HG03108 (cell line): ENCODE results near the gene DDA1.
"Not testable (repeated sequence)": the region's sequence is repeated elsewhere in the genome, so short reads cannot be mapped to it uniquely, and the experiment has no call there.

Experiments used
- ATAC-seq: cut with Tn5 transposase; IDR thresholded peaks from one replicate; pipeline ENCODE4 v1.9.1; 2021; ENCODE audit warnings: moderate library complexity; ENCODE audit not compliant: unreplicated experiment

DDA1 gene

DNA sequence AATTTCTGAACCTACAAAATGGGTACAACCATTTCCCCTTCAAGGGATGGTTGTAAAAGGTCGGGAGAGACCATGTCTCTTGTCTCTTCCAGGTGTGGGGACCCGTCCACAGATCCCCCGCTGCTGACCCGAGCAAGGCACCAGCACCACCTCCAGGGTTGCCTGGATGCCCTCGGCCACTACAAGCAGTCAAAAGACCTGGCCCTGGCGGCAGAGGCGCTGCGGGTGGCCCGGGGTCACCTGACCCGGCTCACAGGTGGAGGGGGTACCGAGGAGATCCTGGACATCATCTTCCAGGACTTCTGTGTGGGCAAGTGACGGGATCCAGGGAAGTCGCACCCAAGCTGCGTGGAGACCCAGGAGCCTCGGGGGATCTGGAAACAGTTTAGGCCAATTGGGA is 32.0 kb downstream of the DDA1 start:
- no peak for ATAC-seq

DNA sequence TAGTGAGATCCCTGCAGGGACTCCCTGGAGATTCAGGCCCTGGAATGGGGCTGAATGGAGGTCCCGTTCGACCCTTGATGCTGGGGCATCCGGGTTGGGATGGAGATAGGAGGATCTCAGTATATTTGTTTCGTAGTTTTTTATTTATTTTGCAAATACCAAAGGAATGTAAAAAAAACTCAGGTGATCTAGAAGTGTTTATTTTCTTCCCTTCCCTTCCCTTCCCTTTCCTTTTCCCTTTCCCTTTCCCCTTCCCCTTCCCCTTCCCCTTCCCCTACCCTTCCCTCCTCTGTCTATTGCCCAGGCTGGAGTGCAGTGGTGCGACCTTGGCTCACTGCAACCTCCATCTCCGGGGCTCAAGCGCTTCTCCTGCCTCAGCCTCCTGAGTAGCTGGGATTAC is 32.5 kb downstream of the DDA1 start:
- no peak for ATAC-seq

- peak; percentile 59 for ATAC-seq
Measured at GRCh38 chr19:17346109-17346671, 36.8 kb downstream of the DDA1 start.

- no peak for ATAC-seq
Measured at GRCh38 chr19:17347361-17347760, 38.0 kb downstream of the DDA1 start.

DNA sequence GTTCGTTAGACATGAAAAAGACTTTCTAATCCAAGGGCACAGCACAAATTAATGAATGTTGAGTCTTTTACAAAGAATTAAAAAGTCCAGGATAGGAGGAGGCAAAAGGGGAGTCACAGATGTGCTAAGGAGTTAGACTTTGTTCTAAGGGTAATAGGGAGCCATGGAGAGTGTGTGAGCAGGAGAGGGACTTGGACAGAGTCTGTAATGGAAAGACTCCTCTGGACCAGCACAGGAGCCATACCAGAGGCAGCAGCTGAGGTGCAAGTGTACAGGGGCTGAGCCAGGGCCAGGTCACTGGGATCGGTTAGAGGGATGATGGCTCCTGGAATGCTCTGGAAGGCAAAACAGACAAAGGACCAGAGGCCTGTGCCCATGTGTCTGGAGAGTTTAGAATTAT is 38.5 kb downstream of the DDA1 start:
- ATAC-seq = no peak

GRCh38 chr19:17348700-17349099 is 39.3 kb downstream of the DDA1 start:
- ATAC-seq = no peak

DNA sequence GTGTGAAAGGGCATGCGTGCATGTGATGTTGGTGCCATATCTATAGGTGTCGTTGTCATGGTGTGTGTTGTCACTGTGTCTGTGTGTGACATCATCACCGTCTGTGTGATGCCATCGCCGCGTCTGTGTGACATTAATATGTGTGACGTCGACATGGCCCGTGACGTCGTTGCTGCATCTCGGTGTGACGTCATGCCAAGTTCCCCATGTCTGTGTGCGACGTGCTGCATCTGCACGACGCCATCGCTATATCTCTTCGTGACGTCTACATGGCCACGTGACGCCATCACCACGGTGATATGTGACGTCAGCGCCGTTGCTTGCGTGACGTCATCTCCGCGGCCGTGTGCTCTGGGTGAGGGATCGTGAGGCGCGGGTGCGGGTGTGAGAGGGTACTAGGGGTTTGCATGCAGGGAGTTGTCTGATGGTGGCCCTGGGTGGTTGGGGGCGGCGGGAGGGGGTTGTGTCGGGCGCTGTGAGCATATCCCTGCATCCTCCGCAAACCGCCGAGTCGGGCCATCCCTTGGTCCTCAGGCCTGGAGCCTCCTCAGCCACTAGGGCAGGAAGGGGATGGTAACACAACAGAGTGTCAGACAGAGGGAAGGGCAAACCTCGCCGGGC is 42.6 kb downstream of the DDA1 start:
- no peak for ATAC-seq

DNA sequence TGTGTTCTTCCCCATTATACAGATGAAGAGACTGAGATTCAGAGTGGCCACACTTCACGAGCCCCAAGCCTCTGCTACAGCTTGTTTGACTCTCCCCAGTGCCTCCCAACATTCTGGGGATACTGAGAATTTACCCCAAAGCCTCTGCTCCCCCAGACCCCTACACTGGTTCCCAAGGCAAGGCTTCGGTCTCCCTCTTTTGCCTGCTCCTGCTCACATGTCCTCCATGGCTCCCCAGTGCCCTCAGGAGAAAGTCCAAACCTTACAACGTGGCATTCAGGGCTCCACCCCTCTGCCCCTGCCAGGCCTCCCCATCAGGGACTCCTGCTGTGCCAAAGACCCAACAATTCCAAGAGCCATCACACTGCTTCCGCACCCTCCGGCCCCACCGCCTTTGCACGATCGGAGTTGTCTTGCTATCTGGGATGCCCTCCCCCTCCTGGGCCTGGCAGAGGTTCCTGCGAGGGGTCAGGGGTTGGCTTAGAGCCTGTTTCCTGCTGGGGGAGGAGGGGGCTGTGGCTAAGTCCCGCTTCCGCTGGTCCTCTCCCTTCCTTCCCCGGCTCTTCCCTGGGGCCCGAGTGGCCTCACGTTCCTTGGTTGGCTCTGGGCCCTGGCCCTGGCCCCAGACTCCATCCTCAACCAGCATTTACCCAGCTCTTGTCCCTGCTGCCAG is 43.4 kb downstream of the DDA1 start:
- no peak for ATAC-seq

- ATAC-seq = no peak
Measured at GRCh38 chr19:17353386-17353785, 44.0 kb downstream of the DDA1 start.

- ATAC-seq = no peak
Measured at GRCh38 chr19:17357078-17357666, 47.8 kb downstream of the DDA1 start.

GRCh38 chr19:17357724-17358123 is 48.4 kb downstream of the DDA1 start:
- ATAC-seq = no peak

DNA sequence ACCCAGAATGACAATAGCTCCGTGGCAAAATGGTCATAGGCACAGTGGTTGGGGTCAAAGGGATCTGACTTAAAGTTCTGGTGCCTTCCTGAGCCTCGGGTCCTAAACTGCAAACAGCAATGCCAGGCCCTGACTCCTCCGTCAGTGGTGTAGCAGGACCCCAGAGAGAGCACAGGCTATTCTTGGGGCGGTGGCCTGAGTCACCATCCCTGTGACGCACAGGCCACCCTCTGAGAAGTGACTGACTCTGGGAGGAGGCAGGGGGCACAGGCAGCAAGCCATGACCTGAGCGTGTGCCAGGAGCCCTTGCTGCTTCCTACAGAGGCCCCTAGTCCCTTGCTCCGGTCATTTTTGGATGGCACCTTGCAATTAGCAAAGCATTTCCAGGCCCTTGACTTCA is 49.0 kb downstream of the DDA1 start:
- no peak for ATAC-seq

- no peak for ATAC-seq
Measured at GRCh38 chr19:17359905-17360800, 50.8 kb downstream of the DDA1 start.

DNA sequence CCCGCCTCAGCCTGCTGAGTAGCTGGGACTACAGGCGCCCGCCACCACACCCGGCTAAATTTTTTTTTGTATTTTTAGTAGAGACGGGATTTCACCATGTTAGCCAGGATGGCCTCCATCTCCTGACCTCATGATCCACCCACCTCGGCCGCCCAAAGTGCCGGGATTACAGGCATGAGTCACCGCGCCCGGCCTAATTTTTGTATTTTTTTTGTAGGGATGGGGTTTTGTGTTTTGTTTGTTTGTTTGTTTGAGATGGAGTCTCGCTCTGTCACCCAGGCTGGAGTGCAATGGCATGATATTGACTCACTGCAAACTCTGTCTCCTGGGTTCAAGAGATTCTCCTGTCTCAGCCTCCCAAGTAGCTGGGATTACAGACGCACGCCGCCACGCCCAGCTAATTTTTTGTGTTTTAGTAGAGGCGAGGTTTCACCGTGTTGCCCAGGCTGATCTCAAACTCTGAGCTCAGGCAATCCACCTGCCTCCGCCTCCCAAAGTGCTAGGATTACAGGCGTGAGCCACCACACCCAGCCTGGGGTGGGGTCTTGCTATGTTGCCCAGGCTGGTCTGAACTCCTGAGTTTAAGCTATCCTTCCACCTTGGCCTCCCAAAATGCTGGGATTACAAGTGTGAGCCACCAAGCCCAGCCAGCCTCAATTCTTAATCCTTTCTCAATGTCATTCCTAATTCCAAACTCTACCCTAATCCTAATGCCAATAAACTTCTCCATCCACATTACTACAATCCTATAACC is 54.7 kb downstream of the DDA1 start:
- ATAC-seq = not testable (repeated sequence)

DNA sequence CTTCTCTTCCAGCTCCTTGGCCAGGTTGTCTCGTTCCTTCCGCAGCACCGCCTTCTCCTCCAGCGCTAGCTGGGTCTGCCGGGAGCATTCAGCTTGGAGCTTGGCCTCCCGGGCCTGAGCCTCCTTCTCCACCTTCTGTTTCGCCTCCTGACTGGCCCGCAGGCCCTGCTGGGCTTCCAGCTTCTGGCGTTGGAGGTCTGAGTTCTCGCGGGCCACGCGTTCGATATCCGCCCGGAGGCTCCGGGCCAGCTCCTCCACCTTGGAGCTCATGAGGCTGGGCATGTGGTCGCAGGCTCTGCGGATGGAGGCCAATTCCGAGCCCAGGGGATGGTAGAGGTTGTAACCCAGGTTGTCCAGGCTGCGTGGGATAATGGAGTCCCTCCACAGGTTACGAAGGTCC is 56.0 kb downstream of the DDA1 start:
- no peak for ATAC-seq

DNA sequence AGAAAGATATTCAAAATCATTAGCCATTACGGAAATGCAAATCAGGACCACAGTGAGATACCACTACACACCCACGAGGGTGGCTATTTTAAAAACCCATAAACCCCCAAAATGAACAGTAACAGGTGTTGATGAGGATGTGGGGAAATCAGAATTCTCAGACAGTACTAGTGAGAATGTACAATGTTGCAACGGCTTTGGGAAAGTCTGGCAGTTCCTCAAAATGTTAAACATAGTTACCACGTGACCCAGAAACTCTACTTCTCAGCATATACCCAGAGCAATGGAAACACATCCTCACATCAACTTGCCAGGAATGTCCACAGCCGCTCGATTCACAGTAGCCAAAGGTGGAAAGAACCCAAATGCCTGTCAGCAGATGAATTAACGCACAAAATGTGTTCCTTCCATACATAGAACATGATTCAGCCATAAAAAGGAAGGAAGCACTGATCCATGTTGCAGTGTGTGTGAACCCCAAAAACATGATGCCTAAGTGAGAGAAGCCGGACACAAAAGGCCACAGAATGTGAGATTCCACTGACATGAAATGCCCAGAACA is 60.7 kb downstream of the DDA1 start:
- peak; percentile 85 for ATAC-seq
